ENCODE measurements around the gene VWA8. TPM values are rescaled to one million over a fixed set of nuclear protein-coding genes. Genes with fewer than 3 reads are reported as not detected.

The VWA8 gene
- total and polyA plus RNA-seq, 2 of the 13 experiments (the other 11 are each of a cell fraction or from before 2014, with no cell fraction given) = 9.1 to 17.3 TPM

- H3K79me2 ChIP-seq (ENCODE audit: insufficient read depth, low read length) = no peaks in the 10 kb centered on the region
- no peak overlapping the region for H3K9ac ChIP-seq (ENCODE audit: insufficient read depth, low read depth, low read length)
- no peaks in the 10 kb centered on the region for H4K20me1 ChIP-seq (ENCODE audit: insufficient read depth, low read length)
- DNase-seq (ENCODE audit: low spot score) = no peak
- no peak overlapping the region for H2AFZ ChIP-seq (ENCODE audit: low read length)
- peaks cover 0 to 14% of the 10 kb centered on the region in 2 experiments; a peak in 2 of 5 replicates for H3K36me3 ChIP-seq (replicated peaks in 1 of 2; ENCODE audit: control insufficient read depth in 1 of 2, insufficient read depth in 2 of 2, low read length in 2 of 2)
- ChIA-PET POLR2A (no interaction called here), CTCF (ENCODE audit: low intra/inter-chr PET ratio, low total read pairs) (no interaction called here)
- no peak overlapping the region for H3K4me2 ChIP-seq (ENCODE audit: low read depth, low read length)
- intact Hi-C loops (cut with micrococcal nuclease; ENCODE audit: unreplicated experiment) = no loop called here
- FAIRE-seq = no peak
- no peak overlapping the region for H3K27ac ChIP-seq (ENCODE audit: extremely low read length, insufficient read depth, low read length)
- H3K4me1 ChIP-seq (ENCODE audit: insufficient read depth, low read length) = no peaks in the 10 kb centered on the region
- TF ChIP-seq ZSCAN22 (CRISPR knock-in tag; IDR thresholded peaks at IDR 0.05) = no peak
- TF ChIP-seq ERF (CRISPR knock-in tag; IDR thresholded peaks at IDR 0.05) = no peak
- no peak for TF ChIP-seq RCOR2 (CRISPR knock-in tag; IDR thresholded peaks at IDR 0.05)
- no peak for TF ChIP-seq ZNF781 (CRISPR knock-in tag; IDR thresholded peaks at IDR 0.05; ENCODE audit: borderline replicate concordance, not compliant biosample characterization)
- no peak for TF ChIP-seq SKIL (CRISPR knock-in tag; IDR thresholded peaks at IDR 0.05; ENCODE audit: borderline replicate concordance)
- TF ChIP-seq ZNF431 (CRISPR knock-in tag; IDR thresholded peaks at IDR 0.05; ENCODE audit: borderline replicate concordance, low read depth) = no peak
- TF ChIP-seq ZNF530 (CRISPR knock-in tag; IDR thresholded peaks at IDR 0.05; ENCODE audit: low read depth) = no peak
- TF ChIP-seq PLRG1 (conservative IDR thresholded peaks at IDR 0.05) = no peak
- TF ChIP-seq ZNF503 (CRISPR knock-in tag; IDR thresholded peaks at IDR 0.05) = no peak
- TF ChIP-seq KLF12 (CRISPR knock-in tag; IDR thresholded peaks at IDR 0.05; ENCODE audit: borderline replicate concordance) = no peak
- no peak for TF ChIP-seq ZNF563 (CRISPR knock-in tag; IDR thresholded peaks at IDR 0.05)
- no peaks in the 10 kb centered on the region for H3K27me3 ChIP-seq (ENCODE audit: control insufficient read depth in 1 of 2, insufficient read depth in 2 of 2, low read length in 2 of 2)
- ATAC-seq = no peak
- in situ Hi-C loops (cut with HindIII; ENCODE audit: extremely low pct_ligation_motif_present, low pct_unique_long_range_greater_than_20kb) = no loop called here
- H3K9me3 ChIP-seq (ENCODE audit: low read length) = no peaks in the 10 kb centered on the region
- BruUV-seq (replicated peaks) = no TSS peak
- no peak overlapping the region for H3K4me3 ChIP-seq (replicated peaks in 1 of 3; ENCODE audit: insufficient read depth in 1 of 3, low read depth in 2 of 3, low read length in 3 of 3)
Observed at GRCh38 chr13:41825691-41826090, 135.2 kb downstream of the VWA8 start.
